Amniotic epithelial cell (primary cell): ENCODE measurements around the gene TAPBPL.

Source experiments
- DNase-seq: peaks from one replicate; pipeline ENCODE4 v3.0.0-alpha.2; 2010; ENCODE audit warnings: low read depth

Gene TAPBPL

DNA sequence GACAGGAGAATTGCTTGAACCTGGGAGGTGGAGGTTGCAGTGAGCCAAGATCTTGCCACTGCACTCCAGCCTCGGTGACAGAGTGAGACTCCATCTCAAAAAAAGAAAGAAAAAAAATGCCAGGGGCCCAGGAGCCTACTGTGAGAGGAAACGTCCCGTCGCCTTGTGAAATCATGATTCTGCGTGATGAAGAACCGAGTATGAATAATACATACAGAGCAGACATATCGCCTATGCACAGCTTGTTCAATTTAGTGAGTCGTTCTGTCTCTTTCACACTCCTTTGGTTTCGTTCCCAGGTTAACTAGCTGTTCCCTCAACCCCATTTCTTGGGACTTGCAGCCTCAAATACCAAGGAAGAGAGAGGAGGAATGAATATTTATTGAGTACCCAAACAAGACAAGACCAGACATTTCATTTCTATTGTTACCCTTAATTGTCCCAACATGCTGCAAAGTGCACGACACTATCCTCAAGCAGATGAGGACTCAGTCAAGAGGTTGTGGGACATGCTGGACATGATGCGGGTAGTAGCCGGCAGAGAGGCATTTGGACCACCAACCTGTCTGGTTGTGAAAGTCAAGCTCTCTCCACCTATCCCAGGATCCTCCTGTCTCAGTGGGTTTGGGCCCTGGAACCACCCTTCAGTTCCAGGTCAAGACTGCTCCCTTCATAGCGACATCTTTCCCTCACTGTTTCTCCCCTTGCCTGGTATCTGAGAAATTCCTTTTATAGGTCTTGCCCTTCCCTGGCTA, 15.7 kb upstream of the TAPBPL start:
- DNase-seq, result no peak

GRCh38 chr12:6437586-6437985, 14.3 kb upstream of the TAPBPL start:
- DNase-seq, result no peak

GRCh38 chr12:6438345-6438744, 13.5 kb upstream of the TAPBPL start:
- DNase-seq, result no peak

- DNase-seq, result no peak
Observed at GRCh38 chr12:6440391-6440790, 11.5 kb upstream of the TAPBPL start.

GRCh38 chr12:6442836-6443235, 9.0 kb upstream of the TAPBPL start:
- no peak for DNase-seq

- no peak for DNase-seq
Observed at GRCh38 chr12:6443361-6443983, 8.4 kb upstream of the TAPBPL start.

GRCh38 chr12:6444031-6444430, 7.8 kb upstream of the TAPBPL start:
- DNase-seq, result no peak

- DNase-seq, result no peak
Observed at GRCh38 chr12:6444704-6445688, 6.8 kb upstream of the TAPBPL start, which contains the start of gene CD27. TSS of gene CD27 (plus strand) at chr12:6444955. CDS start at chr12:6445096, 141 bp downstream.

- peak; percentile 58 for DNase-seq
Observed at GRCh38 chr12:6450091-6450868, 1.6 kb upstream of the TAPBPL start.

DNA sequence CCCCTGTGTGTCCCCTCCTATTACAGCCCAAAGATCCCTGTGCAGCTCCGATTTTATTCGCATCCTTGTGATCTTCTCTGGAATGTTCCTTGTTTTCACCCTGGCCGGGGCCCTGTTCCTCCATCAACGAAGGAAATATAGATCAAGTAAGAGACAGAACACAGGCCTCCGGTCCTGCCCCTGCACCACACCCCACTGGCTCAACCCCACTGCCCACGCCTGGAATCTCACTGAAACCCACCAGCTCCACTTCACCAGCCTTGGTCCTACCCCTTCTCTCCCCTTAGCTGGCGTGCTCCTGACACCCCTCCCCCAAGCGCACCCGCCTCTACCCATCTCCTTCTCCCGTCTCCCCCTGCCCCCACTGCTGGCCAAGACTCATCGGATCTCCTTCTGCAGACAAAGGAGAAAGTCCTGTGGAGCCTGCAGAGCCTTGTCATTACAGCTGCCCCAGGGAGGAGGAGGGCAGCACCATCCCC, 934 bp upstream of the TAPBPL start:
- DNase-seq, result no peak

GRCh38 chr12:6452245-6452943, 552 bp downstream of the TAPBPL start:
- DNase-seq, result no peak

- no peak for DNase-seq
Observed at GRCh38 chr12:6452944-6453630, 1.2 kb downstream of the TAPBPL start.

DNA sequence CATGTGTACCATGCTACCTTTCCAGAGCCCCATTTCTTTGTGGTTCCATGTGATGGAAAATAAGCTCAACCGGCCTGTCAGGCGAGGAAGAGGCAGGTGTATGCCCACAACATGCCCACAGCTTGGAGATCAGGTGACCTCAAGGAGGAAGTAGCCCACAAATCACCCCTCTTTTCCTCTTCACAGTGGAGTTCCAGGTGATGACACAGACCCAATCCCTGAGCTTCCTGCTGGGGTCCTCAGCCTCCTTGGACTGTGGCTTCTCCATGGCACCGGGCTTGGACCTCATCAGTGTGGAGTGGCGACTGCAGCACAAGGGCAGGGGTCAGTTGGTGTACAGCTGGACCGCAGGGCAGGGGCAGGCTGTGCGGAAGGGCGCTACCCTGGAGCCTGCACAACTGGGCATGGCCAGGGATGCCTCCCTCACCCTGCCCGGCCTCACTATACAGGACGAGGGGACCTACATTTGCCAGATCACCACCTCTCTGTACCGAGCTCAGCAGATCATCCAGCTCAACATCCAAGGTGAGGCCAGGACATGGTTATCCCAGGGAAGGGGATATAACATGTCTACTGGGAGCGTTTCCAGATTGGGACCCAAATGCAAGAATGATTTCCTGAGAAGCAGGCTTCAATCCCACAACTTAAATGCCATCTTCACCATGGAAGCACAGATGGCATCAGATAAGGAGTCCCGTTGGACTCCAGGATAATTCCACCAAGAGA, 5.5 kb downstream of the TAPBPL start:
- DNase-seq, result no peak

- no peak for DNase-seq
Observed at GRCh38 chr12:6458281-6459003, 6.6 kb downstream of the TAPBPL start.

- no peak for DNase-seq
Observed at GRCh38 chr12:6459004-6459337, 7.1 kb downstream of the TAPBPL start.

DNA sequence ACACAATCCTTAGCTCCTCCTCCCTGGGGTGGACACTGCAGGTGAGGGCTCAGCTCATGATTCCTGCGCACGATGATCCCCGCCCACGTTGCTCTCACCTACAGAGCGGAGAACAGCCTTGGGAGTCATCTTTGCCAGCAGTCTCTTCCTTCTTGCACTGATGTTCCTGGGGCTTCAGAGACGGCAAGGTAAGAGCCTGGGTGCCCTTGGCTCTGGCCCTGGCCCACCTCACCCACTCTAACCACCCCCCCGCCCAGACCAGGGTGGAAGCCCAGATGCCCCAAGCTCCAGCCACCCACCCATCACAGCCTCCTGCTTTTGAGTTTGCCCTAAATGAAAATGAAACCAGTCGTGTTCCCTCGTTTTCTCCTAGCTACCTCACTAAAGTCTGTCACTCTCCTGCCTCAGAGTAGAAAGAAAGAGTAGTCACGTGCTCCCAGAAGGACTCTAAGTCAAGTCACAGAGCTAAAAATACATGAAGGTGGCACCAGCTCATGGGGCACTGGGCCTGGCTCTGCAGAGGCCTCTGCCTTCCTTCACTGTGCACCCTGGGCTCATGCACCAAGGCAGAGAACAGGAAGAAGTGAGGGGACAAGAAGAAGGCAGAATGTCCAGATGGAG, 9.0 kb downstream of the TAPBPL start:
- DNase-seq, result no peak

GRCh38 chr12:6461401-6462233, 9.8 kb downstream of the TAPBPL start:
- DNase-seq, result no peak
